ENCODE results near the gene SEC24D.

SEC24D gene

GRCh38 chr4:118749347-118749988, 86.5 kb downstream of the SEC24D start:
- ATAC-seq (replicated peaks; ENCODE audit: extremely low read depth, poor library complexity, severe bottlenecking) (no peak), DNase-seq (ENCODE audit: low spot score in 2 of 2) (no peak)
- no peak overlapping the region for H3K4me3 Mint-ChIP-seq
- H3K27me3 Mint-ChIP-seq, result no peaks in the 10 kb centered on the region
- no peaks in the 10 kb centered on the region for H3K4me1 Mint-ChIP-seq
- no peak overlapping the region for H3K27ac Mint-ChIP-seq (ENCODE audit: low read depth)
- no peaks in the 10 kb centered on the region for H3K9me3 Mint-ChIP-seq
- peaks cover 23% of the 10 kb centered on the region for H3K36me3 Mint-ChIP-seq (ENCODE audit: insufficient read depth)

- H3K4me3 Mint-ChIP-seq, result no peak overlapping the region
- peaks cover 22% of the 10 kb centered on the region for H3K36me3 Mint-ChIP-seq (ENCODE audit: insufficient read depth)
- H3K27me3 Mint-ChIP-seq, result no peaks in the 10 kb centered on the region
- no peaks in the 10 kb centered on the region for H3K9me3 Mint-ChIP-seq
- ATAC-seq (replicated peaks; ENCODE audit: extremely low read depth, poor library complexity, severe bottlenecking) (no peak), DNase-seq (ENCODE audit: low spot score in 2 of 2) (no peak)
- no peak overlapping the region for H3K27ac Mint-ChIP-seq (ENCODE audit: low read depth)
- peaks cover 4% of the 10 kb centered on the region for H3K4me1 Mint-ChIP-seq
These were observed 89.5 kb downstream of the SEC24D start for GRCh38 chr4:118746251-118746919.

- H3K27ac Mint-ChIP-seq (ENCODE audit: low read depth), result no peak overlapping the region
- DNase-seq (ENCODE audit: low spot score in 2 of 2), result no peak
- ATAC-seq (replicated peaks; ENCODE audit: extremely low read depth, poor library complexity, severe bottlenecking), result no peak
- no peak overlapping the region for H3K4me3 Mint-ChIP-seq
- H3K27me3 Mint-ChIP-seq, result no peaks in the 10 kb centered on the region
- H3K36me3 Mint-ChIP-seq (ENCODE audit: insufficient read depth), result peaks cover 18% of the 10 kb centered on the region
- H3K9me3 Mint-ChIP-seq, result no peaks in the 10 kb centered on the region
- peaks cover 6% of the 10 kb centered on the region for H3K4me1 Mint-ChIP-seq
These were observed 90.6 kb downstream of the SEC24D start for GRCh38 chr4:118745357-118745756.

GRCh38 chr4:118743867-118744266, 92.1 kb downstream of the SEC24D start:
- Mint-ChIP-seq H3K9me3 (no peaks in the 10 kb centered on the region), H3K36me3 (ENCODE audit: insufficient read depth) (peaks cover 22% of the 10 kb centered on the region), H3K27ac (ENCODE audit: low read depth) (no peak overlapping the region), H3K4me3 (no peak overlapping the region), H3K4me1 (peaks cover 6% of the 10 kb centered on the region), H3K27me3 (no peaks in the 10 kb centered on the region)
- DNase-seq (ENCODE audit: low spot score in 2 of 2) (no peak), ATAC-seq (replicated peaks; ENCODE audit: extremely low read depth, poor library complexity, severe bottlenecking) (no peak)

GRCh38 chr4:118742050-118742449, 93.9 kb downstream of the SEC24D start:
- H3K36me3 Mint-ChIP-seq (ENCODE audit: insufficient read depth), result peaks cover 25% of the 10 kb centered on the region
- H3K4me3 Mint-ChIP-seq, result no peak overlapping the region
- H3K27ac Mint-ChIP-seq (ENCODE audit: low read depth), result no peak overlapping the region
- H3K27me3 Mint-ChIP-seq, result no peaks in the 10 kb centered on the region
- ATAC-seq (replicated peaks; ENCODE audit: extremely low read depth, poor library complexity, severe bottlenecking) (no peak), DNase-seq (ENCODE audit: low spot score in 2 of 2) (no peak)
- H3K9me3 Mint-ChIP-seq, result no peaks in the 10 kb centered on the region
- peaks cover 6% of the 10 kb centered on the region for H3K4me1 Mint-ChIP-seq

GRCh38 chr4:118741301-118741855, 94.5 kb downstream of the SEC24D start:
- ATAC-seq (replicated peaks; ENCODE audit: extremely low read depth, poor library complexity, severe bottlenecking) (no peak), DNase-seq (ENCODE audit: low spot score in 2 of 2) (no peak)
- H3K27me3 Mint-ChIP-seq, result no peaks in the 10 kb centered on the region
- no peak overlapping the region for H3K27ac Mint-ChIP-seq (ENCODE audit: low read depth)
- H3K9me3 Mint-ChIP-seq, result no peaks in the 10 kb centered on the region
- H3K4me3 Mint-ChIP-seq, result no peak overlapping the region
- peaks cover 25% of the 10 kb centered on the region for H3K36me3 Mint-ChIP-seq (ENCODE audit: insufficient read depth)
- peaks cover 6% of the 10 kb centered on the region for H3K4me1 Mint-ChIP-seq

- DNase-seq (ENCODE audit: low spot score in 2 of 2), result no peak
- ATAC-seq (replicated peaks; ENCODE audit: extremely low read depth, poor library complexity, severe bottlenecking), result no peak
These were observed 95.1 kb downstream of the SEC24D start for GRCh38 chr4:118740869-118741268.

GRCh38 chr4:118739022-118739713, 96.8 kb downstream of the SEC24D start:
- no peaks in the 10 kb centered on the region for H3K9me3 Mint-ChIP-seq
- H3K4me3 Mint-ChIP-seq, result no peak overlapping the region
- no peak for ATAC-seq (replicated peaks; ENCODE audit: extremely low read depth, poor library complexity, severe bottlenecking)
- H3K4me1 Mint-ChIP-seq, result peaks cover 6% of the 10 kb centered on the region
- no peaks in the 10 kb centered on the region for H3K27me3 Mint-ChIP-seq
- H3K36me3 Mint-ChIP-seq (ENCODE audit: insufficient read depth), result peaks cover 28% of the 10 kb centered on the region
- no peak for DNase-seq (ENCODE audit: low spot score in 2 of 2)
- H3K27ac Mint-ChIP-seq (ENCODE audit: low read depth), result no peak overlapping the region

More at GRCh38 chr4:118740869-118741268, 95.1 kb downstream of the SEC24D start:
- Mint-ChIP-seq H3K36me3 (ENCODE audit: insufficient read depth) (peaks cover 29% of the 10 kb centered on the region), H3K4me1 (peaks cover 6% of the 10 kb centered on the region), H3K9me3 (no peaks in the 10 kb centered on the region), H3K27me3 (no peaks in the 10 kb centered on the region), H3K4me3 (no peak overlapping the region), H3K27ac (ENCODE audit: low read depth) (no peak overlapping the region)

- H3K9me3 Mint-ChIP-seq, result no peaks in the 10 kb centered on the region
- H3K4me1 Mint-ChIP-seq, result peaks cover 6% of the 10 kb centered on the region
- peaks cover 26% of the 10 kb centered on the region for H3K36me3 Mint-ChIP-seq (ENCODE audit: insufficient read depth)
- no peaks in the 10 kb centered on the region for H3K27me3 Mint-ChIP-seq
- ATAC-seq (replicated peaks; ENCODE audit: extremely low read depth, poor library complexity, severe bottlenecking), result no peak
- DNase-seq (ENCODE audit: low spot score in 2 of 2), result no peak
- no peak overlapping the region for H3K4me3 Mint-ChIP-seq
- no peak overlapping the region for H3K27ac Mint-ChIP-seq (ENCODE audit: low read depth)
These were observed 97.8 kb downstream of the SEC24D start for GRCh38 chr4:118738090-118738489.

GRCh38 chr4:118736900-118737299, 99.0 kb downstream of the SEC24D start:
- Mint-ChIP-seq H3K27me3 (no peaks in the 10 kb centered on the region), H3K27ac (ENCODE audit: low read depth) (no peak overlapping the region), H3K9me3 (no peaks in the 10 kb centered on the region), H3K4me1 (peaks cover 6% of the 10 kb centered on the region), H3K36me3 (ENCODE audit: insufficient read depth) (peaks cover 31% of the 10 kb centered on the region), H3K4me3 (no peak overlapping the region)
- DNase-seq (ENCODE audit: low spot score in 2 of 2) (no peak), ATAC-seq (replicated peaks; ENCODE audit: extremely low read depth, poor library complexity, severe bottlenecking) (no peak)

- Mint-ChIP-seq H3K36me3 (ENCODE audit: insufficient read depth) (peaks cover 35% of the 10 kb centered on the region), H3K9me3 (no peaks in the 10 kb centered on the region), H3K4me3 (no peak overlapping the region), H3K4me1 (no peaks in the 10 kb centered on the region), H3K27ac (ENCODE audit: low read depth) (no peak overlapping the region), H3K27me3 (no peaks in the 10 kb centered on the region)
- no peak for ATAC-seq (replicated peaks; ENCODE audit: extremely low read depth, poor library complexity, severe bottlenecking)
- DNase-seq (ENCODE audit: low spot score in 2 of 2), result no peak
These were observed 101.3 kb downstream of the SEC24D start for GRCh38 chr4:118734491-118735205.

GRCh38 chr4:118732591-118733330, 103.2 kb downstream of the SEC24D start:
- H3K27ac Mint-ChIP-seq (ENCODE audit: low read depth), result no peak overlapping the region
- H3K36me3 Mint-ChIP-seq (ENCODE audit: insufficient read depth), result peaks cover 39% of the 10 kb centered on the region
- ATAC-seq (replicated peaks; ENCODE audit: extremely low read depth, poor library complexity, severe bottlenecking) (no peak), DNase-seq (ENCODE audit: low spot score in 2 of 2) (no peak)
- H3K4me3 Mint-ChIP-seq, result no peak overlapping the region
- H3K4me1 Mint-ChIP-seq, result no peaks in the 10 kb centered on the region
- H3K27me3 Mint-ChIP-seq, result no peaks in the 10 kb centered on the region
- no peaks in the 10 kb centered on the region for H3K9me3 Mint-ChIP-seq

All from central memory CD8-positive, alpha-beta T cell (primary cell).